OCI-M2 (cell line): ENCODE results near the gene NDOR1.

ENCODE experiments used
- DNase-seq: peaks from one replicate; lab custom pipeline; 2025; ENCODE audit not compliant: unreplicated experiment; lab: John Stamatoyannopoulos, UW

Gene NDOR1

GRCh38 chr9:137219757-137220316 lies 14.3 kb downstream of the NDOR1 start:
- DNase-seq: no peak

- DNase-seq: no peak
These were observed 15.0 kb downstream of the NDOR1 start for GRCh38 chr9:137220317-137221094.

- no peak for DNase-seq
These were observed 15.6 kb downstream of the NDOR1 start for GRCh38 chr9:137221095-137221505.

- no peak for DNase-seq
These were observed 16.1 kb downstream of the NDOR1 start for GRCh38 chr9:137221506-137222111.

GRCh38 chr9:137222190-137223077 lies 16.9 kb downstream of the NDOR1 start, which contains the start of gene RNF208:
TSS of gene RNF208 (minus strand) at chr9:137222240. CDS start at chr9:137221212, 1,028 bp downstream.
- DNase-seq: no peak

- peak; percentile 82 for DNase-seq
These were observed 17.8 kb downstream of the NDOR1 start for GRCh38 chr9:137223078-137223970.

- no peak for DNase-seq
These were observed 19.6 kb downstream of the NDOR1 start, which contains the start of gene CYSRT1 for GRCh38 chr9:137224830-137225694. TSS of gene CYSRT1 (plus strand) at chr9:137225174. CDS start at chr9:137225622, 448 bp downstream.

- DNase-seq: no peak
These were observed 20.3 kb downstream of the NDOR1 start for GRCh38 chr9:137225699-137226331.

- DNase-seq: no peak
These were observed 21.0 kb downstream of the NDOR1 start for GRCh38 chr9:137226338-137227053.

- DNase-seq: peak; percentile 22
These were observed 21.8 kb downstream of the NDOR1 start, which contains the start of gene RNF224 for GRCh38 chr9:137227054-137227852. TSS of gene RNF224 (plus strand) at chr9:137227502. CDS start at chr9:137228336, 834 bp downstream.

- DNase-seq: no peak
These were observed 22.5 kb downstream of the NDOR1 start for GRCh38 chr9:137227853-137228505.

GRCh38 chr9:137228506-137228967 lies 23.0 kb downstream of the NDOR1 start:
- DNase-seq: no peak

- no peak for DNase-seq
These were observed 23.7 kb downstream of the NDOR1 start for GRCh38 chr9:137228968-137229896.

GRCh38 chr9:137229903-137230704 lies 24.6 kb downstream of the NDOR1 start:
- DNase-seq: no peak
